Measurements from ENCODE around the gene PTPRN2.
"Not testable (repeated sequence)": the region's sequence is repeated elsewhere in the genome, so short reads cannot be mapped to it uniquely, and the experiment has no call there.

PTPRN2 gene

DNA sequence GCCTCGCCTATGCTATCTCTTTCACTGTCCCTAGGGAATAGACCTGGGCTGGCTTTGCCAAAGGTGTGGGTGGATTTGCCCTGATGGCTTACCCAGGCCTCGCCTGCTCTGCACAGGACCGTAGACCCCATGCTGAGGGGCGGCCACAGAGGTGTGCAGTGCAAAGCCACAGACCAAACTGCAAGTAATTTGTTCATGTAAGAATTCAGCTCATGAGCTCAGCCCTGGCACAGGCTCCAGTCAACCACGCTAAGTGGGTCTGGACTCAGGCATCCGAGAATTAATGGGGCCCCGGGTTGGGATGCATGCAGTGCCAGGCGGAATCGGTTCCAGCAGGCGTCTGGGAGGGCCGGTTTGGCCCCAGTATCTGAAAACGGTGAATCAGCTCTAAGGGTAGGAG lies 805.6 kb downstream of the PTPRN2 start:
- no peak overlapping the region for H3K4me3 ChIP-seq (ENCODE audit: low read depth, low read length)
- TF ChIP-seq CTCF (IDR thresholded peaks at IDR 0.05; ENCODE audit: low read depth, low read length), result no peak

DNA sequence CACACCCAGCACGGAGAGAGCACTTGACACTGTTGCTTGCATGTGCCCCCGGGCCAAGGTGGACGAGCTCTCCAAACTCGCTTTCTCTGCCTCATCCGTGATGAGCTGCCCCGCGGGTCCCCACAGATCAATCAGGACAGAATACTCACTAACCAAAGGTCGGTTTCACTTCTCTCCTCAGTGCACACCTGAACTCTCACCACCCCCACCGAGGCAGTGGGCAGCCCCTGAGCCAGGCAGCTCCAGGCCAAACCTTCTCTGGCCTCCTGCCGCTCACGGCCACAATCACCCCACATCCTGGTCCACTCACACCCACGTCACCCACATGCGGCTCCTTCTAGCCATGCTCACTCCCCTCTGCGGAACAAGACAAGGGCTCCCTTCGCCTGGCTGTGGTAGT lies 806.9 kb downstream of the PTPRN2 start:
- no peak for TF ChIP-seq CTCF (IDR thresholded peaks at IDR 0.05; ENCODE audit: low read depth, low read length)
- H3K4me3 ChIP-seq (ENCODE audit: low read depth, low read length), result no peak overlapping the region

DNA sequence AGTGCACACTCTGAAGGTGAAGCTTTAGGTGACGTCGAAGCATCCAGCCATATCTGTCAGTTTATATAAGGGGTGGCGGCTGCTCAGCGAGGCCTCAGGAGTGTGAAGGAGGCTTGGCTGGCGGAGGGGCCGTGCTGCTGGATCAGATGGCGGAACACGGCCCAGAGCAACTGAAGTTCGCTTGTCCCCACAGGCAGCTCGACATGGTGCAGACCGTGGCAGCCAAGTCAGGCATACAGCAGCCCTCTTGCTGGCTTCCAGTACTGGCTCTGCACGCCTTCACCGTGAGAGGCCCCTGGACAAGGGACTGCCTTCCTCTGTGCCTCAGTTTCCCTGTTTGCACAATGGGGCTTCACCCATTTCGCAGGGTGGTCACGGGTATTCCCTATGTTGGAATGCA lies 807.3 kb downstream of the PTPRN2 start:
- no peak for TF ChIP-seq CTCF (IDR thresholded peaks at IDR 0.05; ENCODE audit: low read depth, low read length)
- H3K4me3 ChIP-seq (ENCODE audit: low read depth, low read length), result no peak overlapping the region

DNA sequence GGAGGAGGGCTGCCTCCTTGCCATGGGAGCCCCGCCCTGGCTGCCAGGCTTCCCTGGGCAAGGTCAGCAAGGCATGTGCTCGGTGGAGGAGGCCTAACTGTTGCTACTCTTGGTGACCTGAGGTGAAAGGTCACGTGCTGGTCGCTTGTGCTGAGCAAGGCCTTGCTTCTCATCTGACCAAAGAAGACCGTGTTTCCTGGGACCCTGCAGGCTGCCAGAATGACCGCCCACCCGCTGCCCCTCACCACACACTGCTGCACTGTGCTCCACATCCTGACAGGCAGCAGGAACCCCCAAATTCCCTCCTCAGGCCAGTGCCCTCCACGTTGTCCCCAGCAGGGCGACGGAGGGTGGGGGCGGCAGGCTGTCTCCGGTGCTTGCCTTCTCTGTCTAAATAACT lies 808.4 kb downstream of the PTPRN2 start:
- no peak overlapping the region for H3K4me3 ChIP-seq (ENCODE audit: low read depth, low read length)
- no peak for TF ChIP-seq CTCF (IDR thresholded peaks at IDR 0.05; ENCODE audit: low read depth, low read length)

- H3K4me3 ChIP-seq (ENCODE audit: low read depth, low read length), result not testable (repeated sequence)
Observed at GRCh38 chr7:157777194-157777762, 810.3 kb downstream of the PTPRN2 start.

DNA sequence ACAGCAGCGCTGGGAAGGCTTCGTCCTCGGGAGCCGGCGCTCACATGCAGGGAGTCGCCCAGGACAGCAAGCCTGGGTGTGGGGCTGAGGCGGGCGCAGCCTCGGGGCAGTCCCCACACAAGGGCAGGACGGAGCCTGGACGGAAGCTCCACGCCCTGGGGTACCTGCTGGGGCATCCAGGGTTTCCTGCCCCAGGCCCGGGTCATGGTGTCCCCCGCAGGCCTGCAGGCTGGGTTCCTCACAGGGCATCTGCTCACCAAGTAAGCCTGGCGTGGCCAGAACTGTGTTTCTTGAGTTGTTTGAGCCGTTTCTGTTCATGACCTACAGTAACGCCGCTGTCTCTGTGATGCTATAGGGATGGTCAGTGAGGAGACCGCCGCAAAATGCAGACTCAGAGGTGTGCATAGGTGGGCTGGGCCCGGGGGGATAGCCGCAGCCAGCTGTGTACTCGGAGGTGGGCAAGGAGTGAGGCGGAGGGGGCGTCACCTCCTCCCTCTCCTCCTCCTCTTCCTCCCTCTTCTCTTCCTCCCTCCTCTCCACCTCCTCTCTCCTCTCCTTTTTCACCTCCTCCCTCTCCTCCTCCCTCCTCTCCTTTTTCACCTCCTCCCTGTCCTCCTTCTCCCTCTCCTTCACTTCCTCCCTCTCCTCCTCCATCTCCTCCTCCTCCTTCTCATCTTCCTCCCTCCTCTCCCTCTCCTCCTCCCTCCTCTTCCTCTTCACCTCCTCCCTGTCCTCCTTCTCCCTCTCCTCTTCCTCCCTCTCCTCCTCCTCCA lies 811.9 kb downstream of the PTPRN2 start:
- no peak overlapping the region for H3K4me3 ChIP-seq (ENCODE audit: low read depth, low read length)
- no peak for TF ChIP-seq CTCF (IDR thresholded peaks at IDR 0.05; ENCODE audit: low read depth, low read length)

- H3K4me3 ChIP-seq (ENCODE audit: low read depth, low read length), result no peak overlapping the region
- TF ChIP-seq CTCF (IDR thresholded peaks at IDR 0.05; ENCODE audit: low read depth, low read length), result no peak
Observed at GRCh38 chr7:157775021-157775559, 812.5 kb downstream of the PTPRN2 start.

All from WI38 (cell line).